ENCODE results near the gene GABRG3. TPM values are rescaled to one million over a fixed set of nuclear protein-coding genes. Genes with fewer than 3 reads are reported as not detected.

GABRG3 gene
- total RNA-seq, 1 experiment from 2014 or later = 0.15 TPM

DNA sequence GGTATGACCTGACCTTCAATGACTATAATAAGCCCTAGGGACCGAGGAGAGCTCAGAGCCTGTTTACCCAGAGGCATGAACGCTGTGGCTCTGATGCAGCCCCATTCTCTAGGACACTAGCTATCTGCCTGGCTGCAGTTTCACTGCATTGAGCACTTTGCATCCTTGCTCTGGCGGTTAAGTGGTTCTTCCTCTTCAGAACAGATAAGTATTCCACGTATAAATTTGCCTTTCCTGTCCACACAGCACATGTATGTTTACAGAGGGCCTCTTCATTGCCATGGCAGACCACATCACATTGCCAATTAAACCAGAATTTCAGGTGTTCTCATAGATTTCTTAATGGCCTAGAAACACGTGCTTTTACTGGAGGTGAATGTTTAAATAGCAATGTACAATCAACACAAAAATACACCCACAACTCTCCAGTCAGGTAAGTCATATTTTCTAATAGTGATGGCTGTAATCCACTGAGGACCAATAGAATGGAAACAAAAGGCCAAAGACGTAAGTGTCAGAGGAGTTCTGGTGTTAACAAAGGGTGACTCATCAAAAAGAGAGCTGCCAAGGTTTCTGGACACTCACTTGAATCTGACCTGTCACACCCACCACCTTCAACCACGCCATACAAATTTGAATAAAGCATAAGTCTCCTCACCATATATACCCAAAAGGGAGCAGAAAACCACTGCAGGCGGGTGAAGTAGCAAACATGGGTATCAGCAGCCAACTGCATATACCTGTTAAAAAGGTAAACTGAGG, 574.7 kb downstream of the GABRG3 start:
- Histone ChIP-seq H2BK12ac (ENCODE audit: insufficient read length, low read depth, low read length) (no peak overlapping the region), H3K18ac (ENCODE audit: insufficient read length, low read depth, low read length) (no peak overlapping the region), H3K4me1 (ENCODE audit: insufficient read depth, low read length) (no peaks in the 10 kb centered on the region), H3K4ac (ENCODE audit: low read depth, low read length) (no peak overlapping the region), H3K23me2 (ENCODE audit: insufficient read length, low read depth, low read length, poor library complexity, severe bottlenecking) (no peaks in the 10 kb centered on the region), H3T11ph (ENCODE audit: low read length) (no peak overlapping the region), H3K56ac (ENCODE audit: insufficient read length, low read depth, low read length) (no peak overlapping the region), H2BK20ac (ENCODE audit: low read depth, low read length, poor library complexity, severe bottlenecking) (no peak overlapping the region), H2BK15ac (ENCODE audit: low read depth, low read length) (no peak overlapping the region), H4K8ac (replicated peaks; ENCODE audit: insufficient read length, low read depth, low read length) (no peak overlapping the region), H3K9ac (ENCODE audit: extremely low read depth, insufficient read length, low read length) (no peak overlapping the region), H2AFZ (ENCODE audit: low read length) (no peak overlapping the region), H3K9me3 (ENCODE audit: control insufficient read depth, low read depth, low read length) (no peaks in the 10 kb centered on the region), H4K91ac (ENCODE audit: insufficient read length, low read depth, low read length) (no peak overlapping the region), H3K27me3 (ENCODE audit: insufficient read depth, low read length) (no peaks in the 10 kb centered on the region), H2BK5ac (ENCODE audit: insufficient read length, low read length) (no peak overlapping the region), H3K79me2 (ENCODE audit: insufficient read depth, low read length) (no peaks in the 10 kb centered on the region), H4K5ac (ENCODE audit: insufficient read length, low read depth, low read length) (no peak overlapping the region), H2AK5ac (ENCODE audit: insufficient read length, low read length) (no peak overlapping the region), H3K14ac (ENCODE audit: insufficient read depth, low read length) (no peak overlapping the region), H3K27ac (ENCODE audit: insufficient read length, low read depth, low read length) (no peak overlapping the region), H3K23ac (ENCODE audit: insufficient read length, low read depth, low read length) (no peak overlapping the region), H4K20me1 (ENCODE audit: control insufficient read depth, insufficient read depth, insufficient read length) (no peaks in the 10 kb centered on the region), H3K79me1 (ENCODE audit: insufficient read depth, low read depth, low read length, poor library complexity, severe bottlenecking) (no peaks in the 10 kb centered on the region), H3K4me2 (ENCODE audit: insufficient read depth, insufficient read length, low read length) (no peak overlapping the region), H2BK120ac (ENCODE audit: low read depth, low read length, poor library complexity, severe bottlenecking) (no peak overlapping the region)
- no peaks in the 10 kb centered on the region for H3K4me1 Mint-ChIP-seq
- no peak overlapping the region for H3K27ac Mint-ChIP-seq
- no peaks in the 10 kb centered on the region for H3K9me3 Mint-ChIP-seq
- TF ChIP-seq CTCF (conservative IDR thresholded peaks at IDR 0.05) = no peak
- H3K27me3 Mint-ChIP-seq (ENCODE audit: low read depth) = no peaks in the 10 kb centered on the region; the same call in none of the 2 replicates
- no peaks in the 10 kb centered on the region; a peak in 2 of 7 replicates for H3K36me3 Mint-ChIP-seq (ENCODE audit: insufficient read depth in 1 of 3, low read depth in 3 of 3)
- DNase-seq = no peak
- no CpG with 5 or more reads among the region's 8 CpGs for WGBS (ENCODE audit: extremely low coverage, insufficient read length, low lambda C conversion rate)
- no peak overlapping the region for H3K4me3 Mint-ChIP-seq
